Measurements from ENCODE around the gene NETO1.

DNA sequence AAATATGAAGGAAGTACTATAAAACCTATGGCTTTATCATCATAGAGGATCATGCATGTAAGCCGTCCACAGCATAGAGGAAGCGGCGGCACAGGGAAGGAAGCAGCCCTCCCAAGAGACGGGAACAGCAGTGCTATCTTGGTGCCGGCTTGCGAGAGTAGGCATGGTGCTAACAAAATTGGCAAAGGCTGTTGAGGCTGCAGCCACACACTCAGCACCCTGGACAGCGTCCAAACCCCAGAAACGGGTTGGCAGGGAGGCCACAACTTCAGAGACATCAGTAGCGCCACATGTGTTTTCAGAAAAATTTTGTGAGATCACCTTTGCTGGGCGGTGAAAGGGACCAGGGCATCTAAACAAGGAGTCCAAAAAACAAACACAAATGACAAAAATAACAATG lies 37.7 kb downstream of the NETO1 start:
- TF ChIP-seq, protein P1, sequence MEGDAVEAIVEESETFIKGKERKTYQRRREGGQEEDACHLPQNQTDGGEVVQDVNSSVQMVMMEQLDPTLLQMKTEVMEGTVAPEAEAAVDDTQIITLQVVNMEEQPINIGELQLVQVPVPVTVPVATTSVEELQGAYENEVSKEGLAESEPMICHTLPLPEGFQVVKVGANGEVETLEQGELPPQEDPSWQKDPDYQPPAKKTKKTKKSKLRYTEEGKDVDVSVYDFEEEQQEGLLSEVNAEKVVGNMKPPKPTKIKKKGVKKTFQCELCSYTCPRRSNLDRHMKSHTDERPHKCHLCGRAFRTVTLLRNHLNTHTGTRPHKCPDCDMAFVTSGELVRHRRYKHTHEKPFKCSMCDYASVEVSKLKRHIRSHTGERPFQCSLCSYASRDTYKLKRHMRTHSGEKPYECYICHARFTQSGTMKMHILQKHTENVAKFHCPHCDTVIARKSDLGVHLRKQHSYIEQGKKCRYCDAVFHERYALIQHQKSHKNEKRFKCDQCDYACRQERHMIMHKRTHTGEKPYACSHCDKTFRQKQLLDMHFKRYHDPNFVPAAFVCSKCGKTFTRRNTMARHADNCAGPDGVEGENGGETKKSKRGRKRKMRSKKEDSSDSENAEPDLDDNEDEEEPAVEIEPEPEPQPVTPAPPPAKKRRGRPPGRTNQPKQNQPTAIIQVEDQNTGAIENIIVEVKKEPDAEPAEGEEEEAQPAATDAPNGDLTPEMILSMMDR (IDR thresholded peaks at IDR 0.05): no peak
- TF ChIP-seq POLR2A (IDR thresholded peaks at IDR 0.05) (no peak), POLR2AphosphoS5 (IDR thresholded peaks at IDR 0.05) (no peak), EP300 (IDR thresholded peaks at IDR 0.05) (no peak)
